SJCRH30 (cell line): ENCODE data around the gene CLCN3. TPM values are rescaled to one million over a fixed set of nuclear protein-coding genes. Genes with fewer than 3 reads are reported as not detected.
A peak's percentile ranks its signal among the peaks of the same experiment; 100 is the strongest.
"Not testable (repeated sequence)": the region's sequence is repeated elsewhere in the genome, so short reads cannot be mapped to it uniquely, and the experiment has no call there.

Source experiments
- DNase-seq, 2 experiments: peaks; one replicate each; pipeline ENCODE4 v3.0.0-alpha.2; 2015 to 2020
- H3K27ac ChIP-seq: fragments of 250-450 bp; sonication (Bioruptor Pico); 2 replicates; pipeline ENCODE4 v1.5.1; 2020; ENCODE audit warnings: mild to moderate bottlenecking, moderate library complexity
- H3K27me3 ChIP-seq: fragments of 250-450 bp; sonication (Bioruptor Pico); 2 replicates; pipeline ENCODE4 v1.5.1; 2020; ENCODE audit warnings: mild to moderate bottlenecking, moderate library complexity
- H3K36me3 ChIP-seq: fragments of 250-450 bp; sonication (Bioruptor Pico); 2 replicates; pipeline ENCODE4 v1.5.1; 2020; ENCODE audit warnings: mild to moderate bottlenecking, moderate library complexity
- H3K4me1 ChIP-seq: fragments of 250-450 bp; sonication (Bioruptor Pico); 2 replicates; pipeline ENCODE4 v1.5.1; 2020; ENCODE audit warnings: mild to moderate bottlenecking, moderate library complexity
- H3K4me3 ChIP-seq: fragments of 250-450 bp; sonication (Bioruptor Pico); 2 replicates; pipeline ENCODE4 v1.5.1; 2020; ENCODE audit warnings: mild to moderate bottlenecking, moderate library complexity
- H3K9me3 ChIP-seq: fragments of 250-450 bp; sonication (Bioruptor Pico); replicated peaks from 2 replicates; pipeline ENCODE4 v1.5.1; 2020; ENCODE audit warnings: mild to moderate bottlenecking, moderate library complexity
- total RNA-seq: library from RNA; depleted of rRNA; stranded (reverse); fragments of >200 nt; shearing (Covaris generic); gene quantifications from 2 replicates; pipeline ENCODE4 v1.2.3, GENCODE V29; 2014; rRNA removed

The CLCN3 gene
- total RNA-seq, 1 experiment from 2014 or later, result 27.1 TPM

DNA sequence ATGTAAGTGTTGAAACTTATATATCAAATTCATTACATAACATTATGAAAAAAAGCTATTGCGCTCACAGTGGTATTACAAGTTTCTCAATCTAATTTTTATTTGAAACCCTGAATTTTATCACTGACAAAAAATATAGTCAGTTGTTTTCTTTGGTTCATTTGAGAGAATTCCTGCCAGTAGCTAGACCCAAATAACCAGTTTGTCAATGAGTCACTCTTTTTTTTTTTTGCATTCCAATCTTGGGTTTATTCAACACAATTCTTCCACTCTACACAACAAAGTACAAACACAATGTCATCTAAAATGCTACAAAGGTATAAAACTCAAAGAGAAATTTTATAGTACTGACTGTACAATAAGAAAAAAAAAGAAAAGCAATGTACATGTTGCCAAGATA lies 124.2 kb downstream of the CLCN3 start:
- no peak overlapping the region for H3K4me3 ChIP-seq
- H3K27me3 ChIP-seq, result no peaks in the 10 kb centered on the region
- no peaks in the 10 kb centered on the region for H3K36me3 ChIP-seq
- H3K9me3 ChIP-seq, result no peaks in the 10 kb centered on the region
- DNase-seq, result no peak
- no peaks in the 10 kb centered on the region for H3K4me1 ChIP-seq
- no peak overlapping the region for H3K27ac ChIP-seq

GRCh38 chr4:169745291-169745690 lies 124.9 kb downstream of the CLCN3 start:
- H3K27me3 ChIP-seq, result no peaks in the 10 kb centered on the region
- H3K27ac ChIP-seq, result no peak overlapping the region
- H3K36me3 ChIP-seq, result no peaks in the 10 kb centered on the region
- no peak for DNase-seq
- H3K9me3 ChIP-seq, result no peaks in the 10 kb centered on the region
- no peaks in the 10 kb centered on the region for H3K4me1 ChIP-seq
- H3K4me3 ChIP-seq, result no peak overlapping the region

GRCh38 chr4:169756971-169757574 lies 136.7 kb downstream of the CLCN3 start:
- peak overlapping the region; percentile 33; the same call in 1 of the 2 replicates for H3K27ac ChIP-seq
- H3K36me3 ChIP-seq, result no peaks in the 10 kb centered on the region
- H3K4me1 ChIP-seq, result no peaks in the 10 kb centered on the region
- peak overlapping the region; percentile 74 for H3K4me3 ChIP-seq
- H3K27me3 ChIP-seq, result no peaks in the 10 kb centered on the region
- H3K9me3 ChIP-seq, result no peaks in the 10 kb centered on the region
- peak in 1 of 2 experiments; percentile 17 for DNase-seq

- H3K27ac ChIP-seq, result peak within 1 kb of the TSS; percentile 33; the same call in 1 of the 2 replicates
- no peaks in the 10 kb centered on the region for H3K4me1 ChIP-seq
Observed at GRCh38 chr4:169757575-169758184, 137.3 kb downstream of the CLCN3 start, which contains the start of gene HPF1. HPF1 (minus strand) TSS chr4:169757944; CDS start chr4:169757877, 67 bp downstream.

DNA sequence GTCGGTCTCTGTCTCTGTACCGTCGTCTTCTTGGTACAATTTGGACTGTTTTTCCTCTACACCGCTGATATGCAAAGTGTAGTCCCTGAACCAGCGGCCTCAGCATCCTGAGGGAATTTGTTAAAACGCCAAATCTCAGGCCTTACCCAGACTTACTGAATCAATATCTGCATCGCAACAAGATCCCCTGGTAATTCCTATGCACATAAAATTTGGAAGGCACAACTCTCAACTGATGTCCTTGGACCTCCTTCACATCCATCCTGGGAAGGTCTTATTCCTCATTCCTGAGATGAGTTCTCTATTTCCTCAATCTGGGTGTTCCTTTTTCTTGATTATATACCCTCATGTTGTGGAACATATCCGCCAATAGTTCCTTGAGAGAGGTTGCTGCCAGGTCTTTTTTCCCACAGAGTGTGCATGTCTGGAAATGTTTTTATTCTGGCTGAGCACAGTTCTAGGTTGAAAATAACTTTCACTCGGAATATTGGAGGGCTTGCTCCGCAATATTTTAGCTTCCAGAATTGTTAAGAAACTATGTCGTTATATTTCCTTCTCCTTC lies 138.1 kb downstream of the CLCN3 start:
- no peaks in the 10 kb centered on the region for H3K27me3 ChIP-seq
- no peaks in the 10 kb centered on the region for H3K4me1 ChIP-seq
- H3K4me3 ChIP-seq, result peak overlapping the region; percentile 74
- no peaks in the 10 kb centered on the region for H3K36me3 ChIP-seq
- H3K27ac ChIP-seq, result no peak overlapping the region
- DNase-seq, result no peak
- H3K9me3 ChIP-seq, result no peaks in the 10 kb centered on the region

More at GRCh38 chr4:169757575-169758184, 137.3 kb downstream of the CLCN3 start, which contains the start of gene HPF1:
- H3K36me3 ChIP-seq, result no peaks in the 10 kb centered on the region
- peak within 1 kb of the TSS; percentile 74 for H3K4me3 ChIP-seq
- DNase-seq, result peak; percentile 87 to 91
- H3K9me3 ChIP-seq, result no peaks in the 10 kb centered on the region
- H3K27me3 ChIP-seq, result no peaks in the 10 kb centered on the region

GRCh38 chr4:169761846-169762245 lies 141.5 kb downstream of the CLCN3 start:
- no peak for DNase-seq
- Histone ChIP-seq H3K27me3 (no peaks in the 10 kb centered on the region), H3K27ac (no peak overlapping the region), H3K4me1 (no peaks in the 10 kb centered on the region), H3K36me3 (no peaks in the 10 kb centered on the region), H3K4me3 (no peak overlapping the region), H3K9me3 (no peaks in the 10 kb centered on the region)

DNA sequence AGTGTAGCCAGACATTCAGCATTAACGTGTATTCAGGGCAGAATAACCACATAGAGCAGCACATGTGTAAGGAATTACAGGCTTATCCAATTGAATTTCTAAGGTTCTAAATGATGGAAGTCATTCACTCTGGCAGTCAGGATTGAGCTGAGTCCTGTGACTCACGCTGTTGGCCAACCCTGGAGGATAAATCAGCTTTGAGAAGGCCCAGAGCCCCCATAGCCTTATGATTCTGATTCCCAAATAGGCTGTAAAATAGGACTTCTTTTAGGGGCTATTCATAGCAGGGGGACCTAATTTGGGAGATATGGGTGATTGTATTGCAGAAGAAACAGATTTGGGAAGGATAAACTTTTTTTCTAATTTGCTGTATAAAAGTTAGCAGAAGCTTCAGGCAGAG lies 145.5 kb downstream of the CLCN3 start:
- no peak overlapping the region for H3K4me3 ChIP-seq
- no peaks in the 10 kb centered on the region for H3K27me3 ChIP-seq
- H3K36me3 ChIP-seq, result no peaks in the 10 kb centered on the region
- no peaks in the 10 kb centered on the region for H3K4me1 ChIP-seq
- no peaks in the 10 kb centered on the region for H3K9me3 ChIP-seq
- no peak for DNase-seq
- H3K27ac ChIP-seq, result no peak overlapping the region

DNA sequence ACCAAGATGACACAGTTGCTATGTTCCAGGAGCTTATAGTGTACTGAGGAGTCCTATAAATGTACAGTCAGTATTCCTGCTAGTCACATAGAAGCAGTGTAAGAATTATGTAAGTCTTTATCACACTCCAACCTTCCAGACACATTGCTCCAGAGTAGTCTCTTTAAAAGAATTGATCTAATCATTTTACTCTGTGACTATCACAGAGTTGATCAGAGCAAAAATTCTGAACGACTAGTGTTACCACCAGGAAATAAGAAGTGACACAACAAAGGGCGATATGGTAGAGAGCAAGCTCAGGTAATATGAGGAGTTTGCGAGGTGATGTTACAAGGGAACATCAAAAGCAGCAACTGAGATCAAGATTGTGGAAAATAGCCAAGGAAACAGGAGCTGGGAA lies 146.4 kb downstream of the CLCN3 start:
- DNase-seq, result no peak
- no peak overlapping the region for H3K4me3 ChIP-seq
- no peaks in the 10 kb centered on the region for H3K4me1 ChIP-seq
- H3K27me3 ChIP-seq, result no peaks in the 10 kb centered on the region
- H3K9me3 ChIP-seq, result no peaks in the 10 kb centered on the region
- H3K36me3 ChIP-seq, result no peaks in the 10 kb centered on the region
- H3K27ac ChIP-seq, result no peak overlapping the region

DNA sequence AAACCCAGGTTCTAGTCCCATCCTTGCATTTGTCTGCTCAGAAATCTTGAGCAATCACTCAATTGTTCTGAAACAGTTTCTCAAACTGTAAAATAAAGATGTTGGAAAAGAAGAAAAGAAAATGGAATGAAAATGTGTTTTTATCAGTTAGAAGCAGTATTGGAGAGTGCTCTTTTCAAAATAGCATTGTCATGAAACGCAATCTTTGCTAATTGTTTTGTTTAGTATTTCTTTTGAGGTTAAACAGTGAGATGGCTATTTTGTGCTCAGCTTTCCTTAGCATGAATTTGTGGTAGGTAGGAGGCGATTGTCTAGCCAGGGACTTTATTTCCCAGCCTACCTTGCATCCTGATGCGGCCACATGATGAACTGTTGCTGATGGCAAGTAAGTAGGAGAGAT lies 148.0 kb downstream of the CLCN3 start:
- no peaks in the 10 kb centered on the region for H3K36me3 ChIP-seq
- H3K4me1 ChIP-seq, result no peaks in the 10 kb centered on the region
- H3K27ac ChIP-seq, result no peak overlapping the region
- no peak for DNase-seq
- no peak overlapping the region for H3K4me3 ChIP-seq
- no peaks in the 10 kb centered on the region for H3K9me3 ChIP-seq
- no peaks in the 10 kb centered on the region for H3K27me3 ChIP-seq

DNA sequence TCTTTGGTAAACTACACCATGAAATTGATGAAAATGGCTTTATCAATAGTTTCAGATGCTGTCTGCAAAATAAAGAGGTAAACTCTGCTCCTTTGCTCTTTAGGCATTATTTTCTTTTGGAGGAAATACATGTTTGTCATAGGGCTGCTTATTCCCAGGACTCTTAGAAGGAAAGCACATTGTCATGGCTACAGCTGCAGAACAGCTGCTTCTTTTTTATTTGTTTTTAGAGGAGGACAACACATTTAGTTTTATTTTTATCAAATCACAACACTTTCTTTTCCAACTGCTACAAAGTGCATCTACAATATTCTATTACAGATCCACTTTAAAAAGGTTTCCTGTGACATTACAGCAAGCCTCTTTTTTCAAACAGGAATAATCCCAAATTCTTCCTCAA lies 150.0 kb downstream of the CLCN3 start:
- no peaks in the 10 kb centered on the region for H3K4me1 ChIP-seq
- H3K9me3 ChIP-seq, result no peaks in the 10 kb centered on the region
- H3K27ac ChIP-seq, result no peak overlapping the region
- H3K4me3 ChIP-seq, result no peak overlapping the region
- DNase-seq, result no peak
- no peaks in the 10 kb centered on the region for H3K27me3 ChIP-seq
- no peaks in the 10 kb centered on the region for H3K36me3 ChIP-seq

DNA sequence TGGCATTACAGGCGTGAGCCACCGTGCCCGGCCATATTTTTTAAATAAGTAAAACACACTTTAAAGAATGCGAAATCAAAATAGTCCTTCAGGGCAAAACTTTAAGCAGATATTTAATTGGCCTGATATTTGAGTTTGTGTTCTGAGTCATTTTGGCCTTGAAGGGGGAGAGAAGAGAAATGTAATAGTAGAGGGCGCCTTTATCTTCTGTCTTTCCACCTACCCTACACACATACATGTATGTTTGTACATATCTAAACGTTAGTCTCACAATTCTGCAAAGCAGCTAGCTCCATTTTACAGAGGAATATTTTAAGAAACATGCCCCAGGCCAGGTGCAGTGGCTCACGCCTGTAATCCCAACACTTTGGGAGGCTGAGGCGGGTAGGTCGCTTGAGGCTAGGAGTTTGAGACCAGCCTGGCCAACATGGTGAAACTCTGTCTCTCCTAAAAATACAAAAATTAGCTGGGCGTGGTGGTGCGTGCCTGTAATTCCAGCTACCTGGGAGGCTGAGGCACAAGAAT lies 151.2 kb downstream of the CLCN3 start:
- H3K27me3 ChIP-seq, DNase-seq, H3K9me3 ChIP-seq, H3K4me1 ChIP-seq, H3K36me3 ChIP-seq, H3K27ac ChIP-seq, H3K4me3 ChIP-seq: not testable (repeated sequence)

Other genes starting within 250 kb of the CLCN3 start
- 6.8 and 8.2 TPM in 2 replicates for gene NEK1, start 8.0 kb upstream of the CLCN3 start, total RNA-seq
- gene HPF1, start 137.4 kb downstream of the CLCN3 start, total RNA-seq, result 32.0 and 36.5 TPM in 2 replicates